ENCODE results near the gene NOL9.

NOL9 gene

GRCh38 chr1:6578624-6579373, 24.5 kb upstream of the NOL9 start:
- Histone ChIP-seq H3K9me2 (ENCODE audit: low read depth, low read length) (no peaks in the 10 kb centered on the region), H3K79me2 (ENCODE audit: insufficient read depth, low read length) (no peaks in the 10 kb centered on the region), H3K27ac (ENCODE audit: low read depth, low read length, poor library complexity, severe bottlenecking) (peak overlapping the region; percentile 61), H3K4me1 (ENCODE audit: insufficient read depth, low read length, severe bottlenecking) (peaks cover 64% of the 10 kb centered on the region), H3K4me3 (ENCODE audit: low read depth, low read length, poor library complexity, severe bottlenecking) (peak overlapping the region; percentile 76), H3K36me3 (ENCODE audit: insufficient read depth, low read length) (peaks cover 13% of the 10 kb centered on the region; the same call in 1 of the 2 replicates), H3K4me2 (ENCODE audit: low read length) (peak overlapping the region; percentile 69), H2AFZ (ENCODE audit: low read length) (no peak overlapping the region), H4K20me1 (ENCODE audit: insufficient read depth, low read length) (no peaks in the 10 kb centered on the region), H3K9ac (ENCODE audit: low read length) (peak overlapping the region; percentile 77), H3F3A (ENCODE audit: insufficient read depth, low read length) (no peaks in the 10 kb centered on the region), H3K9me3 (ENCODE audit: low read length) (no peaks in the 10 kb centered on the region), H3K27me3 (ENCODE audit: insufficient read depth, low read length) (no peaks in the 10 kb centered on the region)
- TF ChIP-seq EZH2 (IDR thresholded peaks at IDR 0.05; ENCODE audit: borderline replicate concordance, low read length) (no peak), CTCF (IDR thresholded peaks at IDR 0.05; ENCODE audit: low read length) (no peak)

- Histone ChIP-seq H3K27ac (ENCODE audit: low read depth, low read length, poor library complexity, severe bottlenecking) (peak overlapping the region; percentile 61), H3K4me2 (ENCODE audit: low read length) (no peak overlapping the region; the same call in 1 of the 2 replicates), H3K36me3 (ENCODE audit: insufficient read depth, low read length) (peaks cover 13% of the 10 kb centered on the region; the same call in 1 of the 2 replicates), H3K9me2 (ENCODE audit: low read depth, low read length) (no peaks in the 10 kb centered on the region), H3F3A (ENCODE audit: insufficient read depth, low read length) (no peaks in the 10 kb centered on the region), H3K4me1 (ENCODE audit: insufficient read depth, low read length, severe bottlenecking) (peaks cover 62% of the 10 kb centered on the region), H3K9me3 (ENCODE audit: low read length) (no peaks in the 10 kb centered on the region), H4K20me1 (ENCODE audit: insufficient read depth, low read length) (no peaks in the 10 kb centered on the region), H3K79me2 (ENCODE audit: insufficient read depth, low read length) (no peaks in the 10 kb centered on the region), H3K27me3 (ENCODE audit: insufficient read depth, low read length) (no peaks in the 10 kb centered on the region), H3K9ac (ENCODE audit: low read length) (peak overlapping the region; percentile 77; the same call in 1 of the 2 replicates), H3K4me3 (ENCODE audit: low read depth, low read length, poor library complexity, severe bottlenecking) (no peak overlapping the region), H2AFZ (ENCODE audit: low read length) (no peak overlapping the region)
- TF ChIP-seq CTCF (IDR thresholded peaks at IDR 0.05; ENCODE audit: low read length) (no peak), EZH2 (IDR thresholded peaks at IDR 0.05; ENCODE audit: borderline replicate concordance, low read length) (no peak)
Measured at GRCh38 chr1:6577831-6578525, 23.7 kb upstream of the NOL9 start.

- peaks cover 10% of the 10 kb centered on the region for H3K9me3 ChIP-seq (ENCODE audit: low read length)
- peaks cover 11% of the 10 kb centered on the region for H3K36me3 ChIP-seq (ENCODE audit: insufficient read depth, low read length)
- no peak overlapping the region for H3K4me3 ChIP-seq (ENCODE audit: low read depth, low read length, poor library complexity, severe bottlenecking)
- no peaks in the 10 kb centered on the region for H3F3A ChIP-seq (ENCODE audit: insufficient read depth, low read length)
- H2AFZ ChIP-seq (ENCODE audit: low read length): no peak overlapping the region
- H3K9me2 ChIP-seq (ENCODE audit: low read depth, low read length): no peaks in the 10 kb centered on the region
- TF ChIP-seq EZH2 (IDR thresholded peaks at IDR 0.05; ENCODE audit: borderline replicate concordance, low read length) (no peak), CTCF (IDR thresholded peaks at IDR 0.05; ENCODE audit: low read length) (no peak)
- H4K20me1 ChIP-seq (ENCODE audit: insufficient read depth, low read length): no peaks in the 10 kb centered on the region
- no peak overlapping the region for H3K9ac ChIP-seq (ENCODE audit: low read length)
- H3K4me2 ChIP-seq (ENCODE audit: low read length): no peak overlapping the region
- H3K27me3 ChIP-seq (ENCODE audit: insufficient read depth, low read length): no peaks in the 10 kb centered on the region
- no peaks in the 10 kb centered on the region for H3K79me2 ChIP-seq (ENCODE audit: insufficient read depth, low read length)
- peaks cover 47% of the 10 kb centered on the region for H3K4me1 ChIP-seq (ENCODE audit: insufficient read depth, low read length, severe bottlenecking)
- H3K27ac ChIP-seq (ENCODE audit: low read depth, low read length, poor library complexity, severe bottlenecking): no peak overlapping the region
Measured at GRCh38 chr1:6574818-6575217, 20.5 kb upstream of the NOL9 start.

All from OCI-LY1 (cell line).